ENCODE results near the gene SLC35A3.
A peak's percentile ranks its signal among the peaks of the same experiment; 100 is the strongest.
"Not testable (repeated sequence)": the region's sequence is repeated elsewhere in the genome, so short reads cannot be mapped to it uniquely, and the experiment has no call there.

SLC35A3 gene

GRCh38 chr1:100019220-100019619 is 49.4 kb downstream of the SLC35A3 start:
- intact Hi-C loops (cut with DNase I): no loop called here
- no peak for DNase-seq

DNA sequence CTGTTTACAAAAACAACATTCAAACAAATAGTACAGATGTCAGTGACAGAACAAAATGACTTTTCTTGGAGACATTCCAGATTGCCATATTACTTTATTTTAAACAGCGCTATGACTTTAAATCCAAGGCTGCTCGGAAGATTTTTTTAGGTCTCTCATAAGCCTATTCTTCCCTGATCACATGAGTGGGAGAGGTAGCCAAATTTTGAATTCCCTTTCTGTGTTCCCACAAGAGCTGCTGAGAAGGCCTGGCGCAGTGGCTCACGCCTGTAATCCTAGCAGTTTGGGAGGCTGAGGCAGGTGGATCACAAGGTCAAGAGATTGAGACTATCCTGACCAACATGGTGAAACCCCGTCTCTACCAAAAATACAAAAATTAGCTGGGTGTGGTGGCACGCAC is 53.7 kb downstream of the SLC35A3 start:
- no peak for DNase-seq
- intact Hi-C loops (cut with DNase I): no loop called here

- intact Hi-C loops (cut with DNase I): no loop called here
- no peak for DNase-seq
These were observed 57.4 kb downstream of the SLC35A3 start for GRCh38 chr1:100027212-100027611.

DNA sequence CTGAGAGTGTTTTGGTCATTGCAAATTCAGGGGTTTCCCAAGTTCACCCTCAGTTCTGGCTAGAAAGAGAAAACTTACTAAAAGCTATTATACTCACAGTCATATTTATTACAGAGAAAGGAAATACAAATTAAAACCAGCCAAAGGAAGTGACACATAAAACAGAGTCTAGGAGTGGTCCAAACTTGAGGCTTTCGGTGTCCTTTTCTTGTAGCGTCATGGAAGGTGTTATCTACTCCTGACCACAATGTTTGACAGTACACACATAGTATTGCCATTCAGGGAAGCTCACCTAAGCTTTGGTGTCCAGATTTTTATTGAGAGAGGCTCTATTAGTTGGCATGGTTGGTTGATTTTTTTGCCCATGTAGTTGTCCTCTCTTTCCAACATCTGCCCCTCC is 59.0 kb downstream of the SLC35A3 start:
- intact Hi-C loops (cut with DNase I): no loop called here
- no peak for DNase-seq

GRCh38 chr1:100034470-100034869 is 64.7 kb downstream of the SLC35A3 start:
- DNase-seq: peak in 1 of 42 donors; percentile 13

DNA sequence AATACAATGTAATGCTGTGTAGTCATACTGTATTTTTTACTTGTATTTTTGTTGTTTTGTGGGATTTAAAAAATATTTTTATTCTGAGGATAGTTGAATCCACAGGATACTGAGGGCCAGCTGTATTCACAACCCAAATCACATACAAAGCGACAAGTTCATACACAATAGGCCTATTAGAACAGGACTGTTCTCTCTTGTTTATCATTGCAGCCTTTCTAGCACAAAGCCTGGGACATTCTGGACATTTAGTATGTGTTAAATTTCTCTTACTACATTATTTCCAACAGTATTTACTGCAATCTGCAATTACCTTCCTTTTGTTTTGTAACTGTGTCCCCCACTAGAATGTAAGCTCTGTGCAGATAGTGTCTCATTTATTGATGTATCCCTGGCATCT is 65.4 kb downstream of the SLC35A3 start:
- DNase-seq: peak in 3 of 42 donors; percentile 14 to 36 (median 20)
- intact Hi-C loops (cut with DNase I): loop anchor here (10.0 kb wide), 2 partner anchors 100 to 860 kb away; partner anchors contain the start of genes EXTL2, SASS6, SLC30A7 and TRMT13

More at GRCh38 chr1:100034470-100034869, 64.7 kb downstream of the SLC35A3 start:
- intact Hi-C loops (cut with DNase I): loop anchor here (10.0 kb wide), 2 partner anchors 100 to 860 kb away; partner anchors contain the start of genes EXTL2, SASS6, SLC30A7 and TRMT13

DNA sequence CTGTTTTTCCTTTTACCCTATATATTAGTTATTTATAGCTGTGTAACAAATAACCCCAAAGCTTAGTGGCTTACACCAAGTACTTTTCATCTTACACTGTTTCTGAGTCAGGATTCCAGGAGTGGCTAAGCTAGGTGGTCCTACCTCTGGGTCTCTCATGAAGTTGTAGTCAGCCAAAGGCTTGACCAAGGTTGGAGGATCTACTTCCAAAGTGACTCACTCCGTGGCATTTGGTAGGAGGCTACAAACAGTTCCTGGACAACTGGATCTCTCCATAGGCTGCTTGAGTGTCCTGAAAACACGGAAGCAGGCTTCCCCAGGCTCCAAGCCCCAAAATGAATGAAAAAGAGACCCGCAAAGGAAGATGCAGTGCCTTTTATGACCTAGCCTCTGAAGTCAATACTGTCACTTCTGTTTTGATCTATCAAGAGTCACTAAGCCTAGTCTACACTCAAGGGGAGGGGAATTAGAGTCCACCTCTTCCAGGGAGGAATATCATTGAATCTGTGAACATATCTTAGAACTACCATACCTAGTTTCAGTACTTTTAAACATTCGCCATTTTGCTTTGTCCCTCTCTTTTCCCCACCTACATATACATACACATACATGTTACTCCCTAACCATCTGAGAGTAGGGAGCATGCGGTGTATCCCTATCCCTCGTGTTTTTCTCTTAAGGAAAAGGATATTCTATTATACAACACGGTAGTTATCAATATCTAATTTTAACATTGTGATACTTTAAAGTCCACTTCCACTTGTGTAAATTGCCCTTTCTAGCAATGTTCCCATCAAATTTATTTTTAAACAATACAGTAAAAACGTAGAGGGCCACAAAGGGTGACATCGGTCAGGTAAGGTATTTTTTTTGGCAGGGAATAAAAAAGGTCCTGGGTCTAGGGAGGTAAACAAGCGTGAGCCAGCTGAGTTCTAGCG is 67.2 kb downstream of the SLC35A3 start:
- intact Hi-C loops (cut with DNase I): loop anchor here (10.0 kb wide), 2 partner anchors 98 to 858 kb away; partner anchors contain the start of genes EXTL2, SASS6, SLC30A7 and TRMT13
- DNase-seq: peak in 1 of 42 donors; percentile 5

DNA sequence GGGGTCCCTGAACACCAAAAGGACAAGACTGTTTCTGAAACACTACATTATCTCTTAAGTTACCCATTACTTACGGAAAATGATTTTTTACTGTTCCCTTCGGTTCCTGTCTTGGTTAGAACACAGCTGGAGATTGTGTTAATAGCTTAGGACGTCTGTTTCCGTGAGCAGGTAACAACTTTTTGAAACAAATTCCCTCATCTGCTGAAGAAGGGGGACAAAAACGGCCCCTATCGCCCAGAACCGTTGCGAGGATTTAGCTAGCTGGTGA is 67.8 kb downstream of the SLC35A3 start:
- no peak for DNase-seq
- intact Hi-C loops (cut with DNase I): loop anchor here (10.0 kb wide), 2 partner anchors 97 to 857 kb away; partner anchors contain the start of genes EXTL2, SASS6, SLC30A7 and TRMT13

DNA sequence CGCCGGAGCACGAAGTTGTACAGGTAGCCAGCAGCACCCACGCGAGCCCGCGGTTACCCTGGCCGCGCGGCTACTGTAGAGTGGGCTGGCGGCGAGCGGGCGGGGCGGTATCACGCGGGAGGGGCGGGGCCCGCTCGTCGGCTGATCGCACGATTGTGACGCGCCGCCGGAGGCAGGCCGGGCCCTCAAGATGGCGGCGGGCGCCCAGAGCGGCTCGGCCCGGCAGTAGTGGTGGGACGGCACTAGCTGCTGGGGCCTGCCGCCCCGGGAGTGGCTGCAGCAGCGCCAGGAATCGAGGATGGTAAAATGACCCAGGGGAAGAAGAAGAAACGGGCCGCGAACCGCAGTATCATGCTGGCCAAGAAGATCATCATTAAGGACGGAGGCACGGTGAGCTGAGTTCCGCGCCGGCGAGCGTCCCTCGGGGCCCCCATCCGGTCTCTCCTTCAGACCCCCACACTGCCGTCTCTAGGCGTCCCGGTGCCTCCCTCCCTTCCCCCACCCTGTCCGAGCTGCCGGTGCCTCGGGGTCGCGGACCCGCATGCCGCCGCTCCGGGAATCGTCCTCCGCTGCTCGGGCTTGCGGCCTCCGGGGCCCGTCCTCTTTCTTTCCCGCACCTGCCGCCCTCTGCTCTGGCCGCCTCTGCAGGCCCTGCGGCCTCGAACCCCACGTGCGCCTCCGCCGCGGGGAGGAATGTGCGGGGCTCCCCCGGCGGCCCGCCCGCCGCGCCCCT is 68.3 kb downstream of the SLC35A3 start:
- intact Hi-C loops (cut with DNase I): loop anchor here (10.0 kb wide), 2 partner anchors 97 to 857 kb away; partner anchors contain the start of genes EXTL2, SASS6, SLC30A7 and TRMT13
- DNase-seq: peak; percentile 72 to 96 (median 92)

- intact Hi-C loops (cut with DNase I): loop anchor here (10.0 kb wide), 2 partner anchors 96 to 856 kb away; partner anchors contain the start of genes EXTL2, SASS6, SLC30A7 and TRMT13
- DNase-seq: peak in 41 of 42 donors; percentile 14 to 86 (median 62)
These were observed 69.0 kb downstream of the SLC35A3 start for GRCh38 chr1:100038660-100039287.

GRCh38 chr1:100039591-100039990 is 69.8 kb downstream of the SLC35A3 start:
- no peak for DNase-seq
- intact Hi-C loops (cut with DNase I): loop anchor here (10.0 kb wide), 2 partner anchors 95 to 855 kb away; partner anchors contain the start of genes EXTL2, SASS6, SLC30A7 and TRMT13

GRCh38 chr1:100045206-100045605 is 75.4 kb downstream of the SLC35A3 start:
- DNase-seq: no peak
- intact Hi-C loops (cut with DNase I): no loop called here

DNA sequence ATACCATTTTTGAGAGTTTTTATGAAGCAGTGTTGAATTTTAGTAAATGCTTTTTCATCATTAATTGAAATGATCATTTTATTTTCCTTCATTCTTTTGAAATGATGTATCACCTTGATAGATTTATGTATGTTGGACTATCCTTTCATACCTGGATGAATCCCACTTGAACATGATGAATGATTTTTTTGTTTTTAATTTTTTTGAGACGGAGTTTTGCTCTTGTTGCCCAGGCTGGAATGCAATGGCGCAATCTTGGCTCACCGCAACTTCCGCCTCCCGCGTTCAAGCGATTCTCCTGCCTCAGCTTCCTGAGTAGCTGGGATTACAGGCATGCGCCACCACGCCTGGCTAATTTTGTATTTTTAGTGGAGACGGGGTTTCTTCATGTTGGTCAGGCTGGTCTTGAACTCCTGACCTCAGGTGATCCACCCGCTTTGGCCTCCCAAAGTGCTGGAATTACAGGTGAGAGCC is 77.5 kb downstream of the SLC35A3 start:
- intact Hi-C loops (cut with DNase I); DNase-seq: not testable (repeated sequence)

- DNase-seq: no peak
- intact Hi-C loops (cut with DNase I): no loop called here
These were observed 80.3 kb downstream of the SLC35A3 start for GRCh38 chr1:100050139-100050538.

- no peak for DNase-seq
- intact Hi-C loops (cut with DNase I): no loop called here
These were observed 81.6 kb downstream of the SLC35A3 start for GRCh38 chr1:100051401-100051800.

- no peak for DNase-seq
- intact Hi-C loops (cut with DNase I): no loop called here
These were observed 82.1 kb downstream of the SLC35A3 start for GRCh38 chr1:100051893-100052292.

DNA sequence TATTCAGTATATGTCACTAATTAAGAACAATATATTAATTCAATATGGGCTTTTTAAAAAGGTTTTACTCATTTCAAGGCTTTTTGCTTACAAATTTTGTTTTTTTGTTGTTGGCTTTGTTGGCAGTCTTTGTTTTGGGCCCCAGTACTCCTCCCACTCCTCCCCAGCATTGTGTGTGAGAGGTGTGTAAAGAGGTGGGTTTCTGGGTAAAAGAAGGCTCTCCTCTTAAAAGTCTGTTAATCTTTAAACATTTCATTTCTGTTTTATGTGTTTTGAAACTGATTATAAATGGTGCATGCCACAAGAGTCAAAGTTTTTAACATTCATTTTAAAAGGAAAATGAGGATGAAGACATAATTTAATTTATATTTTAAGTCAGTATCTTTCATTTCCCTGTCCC is 83.3 kb downstream of the SLC35A3 start:
- intact Hi-C loops (cut with DNase I): no loop called here
- no peak for DNase-seq

DNA sequence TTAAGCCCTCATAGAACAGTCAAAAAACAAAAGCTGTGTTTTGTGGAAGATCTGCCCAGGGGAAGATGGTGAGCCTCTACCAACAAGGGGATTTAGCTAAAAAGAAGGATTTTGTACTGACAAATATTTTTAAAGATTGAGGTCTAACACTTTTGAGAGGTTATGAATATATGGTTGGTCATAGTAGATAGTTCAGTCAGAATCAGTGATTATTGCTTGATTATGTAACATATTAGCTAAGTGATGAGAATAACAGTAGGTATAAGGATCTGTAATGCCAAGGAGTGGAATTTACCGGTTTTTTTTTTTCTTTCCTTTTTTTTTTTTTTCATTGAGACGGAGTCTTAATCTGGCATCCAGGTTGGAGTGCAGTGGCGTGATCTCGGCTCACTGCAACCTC is 83.9 kb downstream of the SLC35A3 start:
- no peak for DNase-seq
- intact Hi-C loops (cut with DNase I): no loop called here

- no peak for DNase-seq
- intact Hi-C loops (cut with DNase I): no loop called here
These were observed 91.9 kb downstream of the SLC35A3 start for GRCh38 chr1:100061681-100062080.
